Activated CD8-positive, alpha-beta memory T cell treated with anti-CD3 and anti-CD28 coated beads, Interleukin-2, amount 50 U/mL, for 24 hours (primary cell): ENCODE data around the gene RP2.

ENCODE experiments used
- DNase-seq: peaks from one replicate; pipeline ENCODE4 v3.0.0-alpha.2; 2020; ENCODE audit errors: extremely low read depth

RP2 gene

DNA sequence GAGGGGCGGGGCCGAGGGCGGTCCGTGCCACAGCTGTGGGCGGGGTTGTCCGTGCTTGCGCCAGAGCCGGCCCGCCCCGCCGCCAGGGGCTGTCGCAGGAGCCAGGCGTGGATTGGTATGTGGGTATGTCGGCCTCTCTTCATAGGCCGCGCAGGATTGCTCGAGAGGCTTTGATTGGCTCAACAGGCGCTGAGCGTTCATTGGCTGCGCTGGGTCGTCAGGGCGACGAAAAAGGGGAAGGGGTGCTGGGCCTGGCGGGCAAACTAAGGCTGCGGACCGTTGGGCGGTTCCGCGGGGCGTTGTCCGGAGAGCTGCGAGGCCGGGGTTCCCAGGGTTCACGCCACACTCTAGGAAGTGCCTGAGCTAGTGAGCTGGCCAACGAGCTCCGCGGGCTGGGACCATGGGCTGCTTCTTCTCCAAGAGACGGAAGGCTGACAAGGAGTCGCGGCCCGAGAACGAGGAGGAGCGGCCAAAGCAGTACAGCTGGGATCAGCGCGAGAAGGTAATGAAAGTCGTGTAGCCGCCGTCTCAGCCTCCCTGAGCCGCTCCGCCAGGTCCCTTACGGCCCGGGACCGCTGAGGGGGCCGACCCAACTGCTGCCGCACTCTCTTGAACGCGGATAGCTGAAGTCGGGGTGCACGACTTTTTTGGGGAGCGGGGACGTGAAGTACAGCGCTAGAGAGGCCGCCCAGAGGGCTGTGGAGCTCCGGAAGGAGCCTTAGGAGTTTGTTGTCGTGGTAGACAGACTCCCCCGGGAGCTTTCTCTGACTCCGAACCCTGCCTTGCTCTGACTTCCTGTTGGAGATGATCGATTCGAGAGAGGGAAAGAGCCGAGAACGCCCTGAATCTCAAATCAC is at the start of gene RP2:
Gene RP2 (plus strand): TSS at position 343 of the 857 bp plus-strand sequence. CDS start 58 bp downstream, at position 401.
- peak; percentile 59 for DNase-seq

DNA sequence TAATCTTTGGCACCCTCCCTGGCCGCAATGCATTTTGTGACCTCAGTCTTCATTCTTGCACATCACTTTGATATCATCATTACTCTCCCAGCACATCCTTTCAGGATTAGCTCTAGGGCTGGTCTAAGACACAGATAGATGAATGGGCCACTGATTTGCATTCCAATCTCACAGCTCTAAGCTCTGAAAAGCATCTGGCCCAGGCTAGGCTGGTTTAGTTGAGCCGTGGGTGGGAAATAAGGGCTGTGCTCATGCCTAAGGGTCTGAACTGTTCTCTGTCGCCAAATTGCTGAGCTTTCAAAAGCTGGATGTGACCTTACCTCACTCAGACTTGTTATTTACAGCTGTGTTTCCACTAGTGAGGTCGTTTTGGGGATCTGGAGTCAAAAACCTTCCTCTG is 47.9 kb upstream of the RP2 start:
- no peak for DNase-seq

DNA sequence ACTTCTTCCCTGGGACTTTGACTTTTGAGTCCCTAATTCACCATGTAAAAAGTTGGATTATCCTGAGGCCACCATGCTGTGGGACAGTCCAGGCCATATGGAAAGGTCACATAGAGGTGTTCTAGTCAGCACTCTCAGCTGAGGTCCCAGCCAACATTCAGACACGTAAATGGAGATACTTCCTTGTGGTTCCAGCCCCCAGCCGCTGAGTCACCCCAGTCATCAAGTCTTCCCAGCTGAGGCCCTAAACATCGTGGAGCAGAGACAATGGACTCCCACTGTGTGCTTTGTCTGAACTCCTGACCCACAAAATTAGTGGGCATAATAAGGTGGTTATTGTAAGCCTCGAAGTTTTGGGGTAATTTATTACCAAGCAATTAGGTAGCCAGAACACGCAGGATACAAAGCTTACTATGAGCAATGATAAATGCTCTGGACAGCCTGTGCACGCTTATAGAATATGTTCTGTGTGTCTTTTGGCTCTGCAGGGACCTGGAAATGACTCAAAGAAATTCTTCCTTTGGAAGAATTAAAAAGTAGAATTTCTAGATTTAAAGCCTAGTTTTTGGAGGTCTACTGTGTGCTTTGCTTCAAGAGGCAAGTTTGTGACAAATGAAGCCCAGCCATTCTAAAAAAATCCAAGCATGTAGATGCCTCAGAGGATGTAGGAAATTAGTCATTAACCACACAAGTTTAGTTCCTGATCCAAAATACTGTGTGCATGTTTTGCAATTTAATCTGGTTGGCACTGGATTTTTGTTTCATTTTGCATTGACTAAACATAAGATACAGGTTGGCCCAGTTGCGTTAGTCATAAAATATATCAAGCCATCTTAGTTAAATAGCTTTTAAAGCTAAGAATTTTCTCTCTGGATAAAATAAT is 44.7 kb upstream of the RP2 start:
- DNase-seq: no peak

DNA sequence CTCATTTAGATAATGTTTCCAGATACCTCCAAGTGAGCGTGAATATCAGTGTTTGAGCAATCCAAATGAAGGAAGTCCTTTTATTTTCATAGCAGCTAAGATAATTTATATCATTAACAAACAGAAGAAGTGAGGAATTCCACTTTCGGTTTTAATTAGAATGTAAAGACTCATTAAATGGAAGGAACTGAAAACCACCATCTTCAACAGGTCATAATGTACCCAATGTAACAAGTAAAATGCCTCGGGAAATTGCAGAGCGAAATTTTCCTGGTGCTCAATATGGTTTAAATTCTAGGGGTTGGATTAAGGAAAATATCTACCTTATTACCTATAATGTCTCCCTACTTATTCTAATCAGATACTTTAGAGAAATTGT is 44.0 kb upstream of the RP2 start:
- DNase-seq: no peak

DNA sequence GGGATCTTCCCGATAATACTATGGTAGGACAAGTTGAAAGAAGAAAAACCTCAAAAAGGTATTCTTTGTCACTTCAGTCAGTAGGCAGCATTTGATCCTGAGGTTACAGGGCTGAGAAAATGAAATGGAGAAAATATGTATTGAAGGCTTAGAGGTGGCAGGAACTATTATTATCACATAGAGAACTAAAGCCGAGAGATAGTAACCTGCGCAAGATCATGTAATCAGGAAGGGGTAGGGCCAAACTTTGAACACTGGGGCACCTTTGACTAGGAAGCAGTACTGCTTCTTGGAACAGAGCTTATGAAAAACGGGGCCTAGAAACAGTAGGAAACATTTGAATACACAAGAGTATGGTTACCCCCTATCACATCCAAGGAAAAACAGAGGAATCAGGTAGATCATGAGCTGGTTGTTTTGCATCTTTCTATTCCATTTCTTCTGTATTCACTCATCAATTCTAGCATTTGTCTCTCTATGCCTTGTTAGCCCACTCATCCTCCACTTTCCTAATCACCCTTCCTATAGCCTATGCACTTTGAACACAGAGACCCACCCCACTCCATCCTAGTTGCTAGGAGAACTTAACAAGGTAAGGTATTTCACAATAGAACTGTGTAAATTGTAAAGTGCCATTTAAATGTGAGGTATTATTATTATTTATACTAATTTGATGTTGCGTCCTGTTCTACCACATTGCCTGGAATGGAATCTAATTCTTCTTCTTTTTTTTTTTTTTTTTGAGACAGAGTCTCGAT is 43.3 kb upstream of the RP2 start:
- no peak for DNase-seq

DNA sequence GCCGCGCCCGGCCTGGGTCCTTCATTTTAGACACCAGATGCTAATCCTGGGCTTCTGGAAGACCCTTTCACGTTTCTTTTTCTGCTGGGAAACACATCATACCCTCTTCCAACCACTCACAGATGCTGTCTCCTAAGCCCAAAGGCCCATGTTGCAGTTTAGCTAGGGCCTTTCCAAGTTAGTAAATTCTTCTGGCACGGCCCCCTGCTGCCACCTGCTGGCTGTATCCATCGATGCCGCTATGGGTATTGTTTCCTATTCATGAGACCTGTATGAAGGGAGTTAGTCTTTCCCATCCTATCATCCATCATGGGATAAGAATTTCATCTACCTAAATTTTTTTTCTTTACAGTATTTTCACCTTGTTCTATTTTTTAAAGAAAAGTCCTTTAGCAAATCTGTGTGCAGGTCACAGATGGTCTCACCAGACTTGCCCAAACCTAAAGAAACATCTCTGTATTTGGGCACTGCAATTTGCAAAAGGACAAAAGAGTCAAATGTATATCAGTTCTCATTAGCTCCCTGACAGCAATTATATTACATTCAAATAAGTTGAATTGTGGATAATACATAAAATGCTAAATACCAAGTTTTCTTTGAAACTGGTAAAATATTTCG is 40.2 kb upstream of the RP2 start:
- DNase-seq: peak; percentile 8

DNA sequence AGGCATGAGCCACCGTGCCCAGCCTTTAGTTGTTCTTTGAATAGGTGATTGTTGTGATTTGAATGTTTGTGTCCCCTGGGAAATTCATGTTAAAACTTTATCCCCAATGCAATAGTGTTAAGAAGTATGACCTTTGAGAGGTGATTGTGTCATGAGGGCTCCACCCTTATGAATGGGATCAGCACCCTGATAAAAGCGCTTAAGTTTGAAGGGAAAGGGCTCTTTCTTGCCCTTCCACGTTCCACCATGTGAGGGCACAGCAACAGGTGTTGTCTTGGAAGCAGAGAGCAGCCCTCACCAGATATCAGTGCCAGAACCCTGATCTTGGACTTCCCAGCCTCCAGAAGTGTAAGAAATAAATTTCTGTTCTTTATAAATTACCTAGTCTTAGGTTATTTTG is 33.7 kb upstream of the RP2 start:
- no peak for DNase-seq

DNA sequence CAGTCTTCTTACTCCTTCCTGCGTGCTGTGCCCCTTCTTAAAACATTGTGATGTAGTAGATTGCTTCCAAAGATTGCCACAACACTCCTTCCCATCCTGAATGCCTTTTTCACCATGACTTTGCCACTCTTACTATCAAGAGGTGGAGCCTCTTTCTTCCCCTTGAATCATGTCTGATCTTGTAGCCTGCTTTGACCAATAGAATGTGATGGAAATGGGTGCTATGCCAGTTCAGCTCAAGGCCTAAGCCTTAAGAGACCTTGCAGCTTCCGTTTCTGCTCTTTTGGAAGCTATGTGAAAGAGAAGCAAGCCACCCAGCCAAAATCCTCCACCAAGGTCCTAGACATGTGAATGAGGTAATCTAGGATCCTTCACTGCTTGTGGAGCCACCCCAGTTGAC is 31.6 kb upstream of the RP2 start:
- DNase-seq: no peak

DNA sequence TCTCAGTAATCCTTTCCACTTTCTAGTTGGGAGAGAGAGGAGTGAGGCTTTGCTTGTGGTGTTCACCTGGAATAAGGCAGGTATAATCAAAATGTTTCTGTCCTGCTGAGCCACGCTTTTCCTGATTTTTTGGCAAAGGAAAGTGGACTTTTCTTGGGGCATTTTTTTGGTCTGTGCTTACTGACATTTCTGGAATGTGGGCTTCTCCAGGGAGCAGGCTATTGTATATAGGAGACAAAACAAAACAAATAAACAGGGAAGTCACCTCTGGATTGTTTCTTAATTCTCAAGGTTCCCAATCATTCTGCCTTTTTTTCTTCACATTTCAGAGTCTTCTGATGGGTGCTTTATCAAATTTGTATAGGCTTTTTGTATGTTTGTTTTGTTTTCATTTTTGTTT is 25.7 kb upstream of the RP2 start:
- no peak for DNase-seq

DNA sequence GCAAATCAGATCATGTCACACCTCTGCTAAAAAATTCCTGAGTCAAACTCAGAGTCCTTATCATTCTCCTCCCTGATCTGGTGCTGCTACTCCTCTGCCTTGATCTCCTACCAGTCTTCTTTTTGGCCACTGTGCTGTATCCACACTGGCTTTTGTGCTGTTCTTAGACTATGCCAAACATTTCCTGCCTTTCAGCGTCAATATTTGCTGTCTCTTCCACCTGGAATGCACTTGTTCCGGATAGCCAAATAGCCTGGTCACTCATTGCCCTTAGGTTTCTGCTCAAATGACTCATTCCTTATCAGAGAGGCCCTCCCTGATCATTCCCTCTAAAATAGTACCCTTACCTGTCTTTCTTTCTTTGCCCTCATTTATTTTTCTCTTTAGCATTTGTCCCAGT is 24.4 kb upstream of the RP2 start:
- DNase-seq: no peak

DNA sequence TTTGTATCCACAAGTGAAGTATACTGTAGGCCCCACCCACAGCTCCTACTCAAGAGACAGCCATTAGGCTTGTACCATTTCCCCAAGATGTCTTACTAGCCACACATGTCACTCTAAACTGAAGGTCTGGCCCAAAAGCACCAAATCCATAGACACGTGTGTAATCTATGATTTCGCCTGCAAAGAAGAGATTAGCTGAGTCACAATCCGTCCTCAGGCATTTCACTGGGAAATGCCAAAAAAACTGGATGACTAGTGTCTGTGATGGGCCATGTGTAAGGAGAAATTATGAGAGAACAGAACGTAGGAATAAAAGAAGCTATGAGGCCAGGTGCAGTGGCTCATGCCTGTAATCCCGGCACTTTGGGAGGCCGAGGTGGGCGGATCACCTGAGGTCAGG is 21.9 kb upstream of the RP2 start:
- no peak for DNase-seq

DNA sequence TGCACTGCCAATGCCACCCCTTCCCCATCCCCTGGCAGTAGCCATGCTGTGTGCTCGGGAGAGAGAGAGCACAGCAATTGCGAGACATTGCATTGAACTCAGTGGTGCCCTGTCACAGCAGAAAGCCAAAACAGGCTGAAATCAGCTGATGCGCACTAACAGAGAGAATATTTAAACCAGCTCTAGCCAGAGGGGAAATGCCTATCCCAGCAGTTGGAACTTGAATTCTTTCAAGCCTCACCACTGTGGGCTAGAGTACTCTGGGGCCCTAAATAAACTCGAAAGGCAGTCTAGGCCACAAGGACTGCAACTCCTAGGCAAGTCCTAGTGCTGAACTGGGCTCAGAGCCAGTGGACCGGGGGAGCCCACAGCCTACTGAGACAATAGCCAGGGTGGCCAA is 17.7 kb upstream of the RP2 start:
- DNase-seq: no peak

DNA sequence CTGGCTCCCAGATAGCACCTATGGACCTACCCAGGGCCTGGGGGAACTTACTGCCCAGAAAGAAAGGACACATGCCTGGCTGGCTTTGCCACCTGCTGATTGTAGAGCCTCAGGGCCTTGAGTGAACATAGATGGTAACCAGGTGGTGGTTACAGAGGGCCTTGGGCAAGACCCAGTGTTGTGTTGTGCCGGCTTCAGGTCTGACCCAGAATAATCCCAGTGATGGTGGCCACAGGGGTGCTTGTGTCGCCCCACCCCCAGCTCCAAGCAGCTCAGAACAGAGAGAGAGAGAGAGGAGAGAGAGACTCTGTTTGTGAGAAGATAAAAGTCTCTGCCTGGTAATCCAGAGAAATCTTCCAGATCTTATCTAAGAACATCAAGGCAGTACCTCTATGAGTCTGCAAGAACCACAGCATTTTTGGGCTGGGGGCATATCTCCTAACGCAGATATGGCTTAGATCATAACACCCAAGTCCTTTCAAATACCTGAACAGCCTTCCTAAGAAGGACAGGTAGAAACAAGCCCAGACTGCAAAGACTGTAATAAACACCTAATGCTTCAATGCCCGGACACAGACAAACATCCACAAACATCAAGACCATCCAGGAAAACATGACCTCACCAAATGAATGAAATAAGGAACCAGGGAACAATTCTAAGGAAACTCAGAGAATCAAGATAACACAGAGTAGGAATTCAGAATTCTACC is 16.3 kb upstream of the RP2 start:
- no peak for DNase-seq

DNA sequence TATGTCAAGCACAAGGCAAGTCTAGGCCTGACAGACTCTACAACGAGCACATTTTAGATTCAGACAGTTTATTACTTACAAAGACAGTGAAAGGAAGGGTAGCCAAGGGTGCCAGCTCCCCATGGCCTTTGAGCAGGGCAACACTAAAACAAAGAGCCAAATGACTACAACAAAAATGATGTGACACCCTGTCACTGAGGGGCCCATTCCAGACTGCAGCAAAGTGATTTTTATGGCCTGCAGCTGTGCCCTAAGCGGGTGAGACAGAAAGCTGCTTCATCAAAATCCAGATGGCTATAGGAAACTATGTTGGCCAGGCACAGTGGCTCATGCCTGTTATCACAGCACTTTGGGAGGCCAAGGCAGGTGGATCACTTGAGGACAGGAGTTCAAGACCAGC is 13.4 kb upstream of the RP2 start:
- DNase-seq: no peak

DNA sequence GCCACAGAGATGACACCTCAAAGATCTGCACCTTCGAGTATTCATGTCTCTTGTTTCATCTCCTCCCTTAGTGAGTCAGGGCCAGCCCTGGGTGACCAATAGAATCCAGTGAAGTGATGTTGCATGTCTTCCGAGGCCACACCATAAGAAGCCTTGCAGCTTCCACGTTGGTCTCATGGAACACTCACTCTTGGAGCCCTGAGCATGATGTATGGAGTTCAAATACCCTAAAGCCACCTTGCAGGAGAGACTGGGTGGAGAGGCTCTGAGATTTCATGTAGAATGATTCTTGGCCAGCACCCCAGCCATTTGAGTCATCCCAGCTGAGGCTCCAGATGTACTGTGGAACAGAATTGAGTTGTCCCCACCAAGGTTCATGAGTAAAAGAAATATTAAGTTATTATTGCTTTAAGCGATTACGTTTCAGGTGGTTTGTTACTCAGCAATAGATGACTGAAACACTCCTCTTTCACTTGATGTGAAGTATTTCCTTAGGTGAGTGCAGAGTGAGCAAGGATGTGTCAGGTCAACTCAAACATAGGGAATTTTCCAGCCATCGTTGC is 5.0 kb upstream of the RP2 start:
- DNase-seq: no peak

DNA sequence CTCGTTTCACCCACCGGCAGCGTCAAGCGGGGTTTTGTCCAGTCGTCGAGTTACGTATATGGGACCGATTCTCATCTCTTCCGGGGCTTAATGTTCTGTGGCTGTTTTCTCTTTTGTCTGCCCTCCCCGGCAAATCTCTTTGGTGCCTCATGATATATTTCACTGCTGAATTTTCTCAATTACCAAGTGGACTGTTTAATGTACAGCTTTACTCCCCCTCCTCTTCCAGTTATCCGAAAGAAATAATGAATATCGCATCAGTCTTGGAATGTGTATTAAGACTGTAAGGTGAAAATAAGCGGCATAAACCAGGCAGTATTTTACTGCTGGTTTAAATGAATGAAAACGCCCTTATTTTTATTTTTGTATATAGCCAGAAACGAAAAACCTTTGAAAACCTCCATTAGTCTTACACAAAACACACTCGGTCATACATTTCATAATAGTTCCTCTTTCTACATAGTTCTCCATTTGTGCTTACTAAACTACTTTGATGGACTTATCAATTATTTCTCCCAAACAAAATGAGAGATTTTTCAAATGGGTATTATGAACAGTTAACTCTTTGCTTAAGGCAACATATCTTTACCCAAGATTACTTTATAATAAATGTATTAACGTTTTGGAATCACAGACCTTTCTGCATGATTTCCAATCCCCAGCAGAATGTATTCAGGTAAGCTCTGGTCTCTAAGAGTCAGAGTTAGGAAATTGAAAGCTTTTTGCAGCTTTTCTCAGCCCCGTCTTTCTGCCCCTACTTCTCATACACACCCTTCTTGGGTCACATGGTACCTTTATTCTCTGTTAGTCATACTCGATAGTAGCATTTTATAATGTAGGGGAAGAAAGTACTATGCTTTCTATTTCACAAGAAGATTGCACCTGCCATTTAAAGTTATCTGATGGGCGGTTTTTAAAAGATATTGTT is 979 bp downstream of the RP2 start:
- no peak for DNase-seq

DNA sequence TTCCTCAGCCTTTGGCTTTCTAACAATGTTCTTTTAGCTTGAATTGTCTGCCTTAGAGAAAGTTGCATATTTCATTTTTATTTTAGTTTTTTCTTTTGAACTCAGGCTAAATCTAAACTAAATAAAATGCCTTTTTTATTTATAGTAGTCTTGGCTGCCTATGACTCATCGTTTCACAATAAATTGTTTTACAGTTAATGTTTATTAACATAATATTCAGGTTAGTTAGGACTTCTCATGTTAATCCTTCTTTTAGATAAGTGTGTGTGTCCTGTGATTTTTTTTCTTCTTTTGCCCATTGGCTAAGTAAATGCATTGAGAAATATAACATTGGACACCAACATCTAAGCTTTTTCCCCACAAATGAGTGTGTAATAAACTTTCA is 1.6 kb downstream of the RP2 start:
- no peak for DNase-seq

DNA sequence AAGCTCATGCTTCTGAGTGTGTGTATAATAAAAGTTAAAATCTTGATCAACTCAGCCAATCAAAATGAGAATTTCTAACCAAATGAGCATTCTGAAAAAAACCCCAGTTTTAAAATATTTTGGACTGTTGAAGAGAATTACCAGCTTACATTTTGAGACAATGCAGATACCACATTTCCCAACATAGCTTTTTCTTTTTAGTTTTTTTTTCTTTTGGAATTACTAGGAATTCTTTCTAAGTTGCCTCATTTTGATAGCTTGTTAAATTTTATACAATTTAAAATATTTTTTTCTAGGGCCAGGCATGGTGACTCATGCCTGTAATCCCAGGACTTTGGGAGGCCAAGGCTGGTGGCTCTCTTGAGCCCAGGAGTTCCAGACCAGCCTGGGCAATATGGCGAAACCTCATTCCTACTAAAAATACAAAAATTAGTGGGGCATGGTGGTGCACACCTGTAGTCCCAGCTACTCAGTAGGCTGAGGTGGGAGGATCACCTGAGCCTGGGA is 2.2 kb downstream of the RP2 start:
- DNase-seq: no peak

DNA sequence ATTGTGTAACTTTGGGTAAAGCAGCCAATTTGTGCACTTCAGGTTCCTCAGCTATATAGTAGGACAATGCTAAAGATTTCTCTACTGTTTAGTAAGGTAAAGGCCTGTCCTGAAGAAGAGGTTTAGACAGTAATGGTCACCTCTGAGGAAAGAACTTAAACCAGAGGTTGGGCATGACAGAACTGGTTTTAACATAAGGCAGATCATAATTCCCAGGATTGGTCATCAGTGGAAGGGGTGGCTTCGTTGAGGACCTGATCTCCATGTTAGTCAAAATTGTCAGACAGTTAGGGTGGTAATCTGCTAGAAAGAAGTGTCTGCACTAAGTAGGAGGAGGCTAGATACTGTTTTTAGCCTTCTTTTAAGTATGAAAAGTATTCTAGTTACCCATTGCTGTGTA is 4.1 kb downstream of the RP2 start:
- DNase-seq: no peak

DNA sequence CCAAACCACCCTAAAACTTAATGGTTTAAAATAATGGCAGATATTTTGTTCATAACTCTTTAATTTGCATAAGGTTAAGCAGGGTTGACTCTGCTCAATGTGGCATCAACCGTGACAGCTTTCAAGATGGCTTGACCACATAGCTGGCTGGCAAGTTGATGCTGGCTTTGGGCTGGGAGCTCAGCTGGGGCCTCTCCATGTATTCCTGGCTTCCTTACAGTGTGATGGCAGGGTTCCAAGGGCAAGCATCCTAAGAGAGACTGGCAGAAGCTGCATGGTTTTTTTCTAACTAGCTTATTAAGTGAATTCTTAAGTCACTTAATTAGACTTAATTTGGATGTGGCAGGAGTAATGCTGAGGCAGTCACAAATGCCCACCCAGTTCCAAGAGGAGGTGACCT is 4.5 kb downstream of the RP2 start:
- no peak for DNase-seq
